HuH-7 (cell line): ENCODE data around the gene FAM47C.
A peak's percentile ranks its signal among the peaks of the same experiment; 100 is the strongest.
"Not testable (repeated sequence)": the region's sequence is repeated elsewhere in the genome, so short reads cannot be mapped to it uniquely, and the experiment has no call there.

Source experiments
- DNase-seq: peaks from one replicate; pipeline ENCODE4 v3.0.0; 2011; ENCODE audit warnings: low spot score

FAM47C gene

GRCh38 chrX:37008182-37008581 is at the start of gene FAM47C:
Gene FAM47C (plus strand): TSS chrX:37008366. CDS start chrX:37008411, 45 bp downstream.
- DNase-seq = not testable (repeated sequence)

- DNase-seq = peak; percentile 20
Observed at GRCh38 chrX:36961590-36961989, 46.6 kb upstream of the FAM47C start.

GRCh38 chrX:36963069-36963808 is 44.9 kb upstream of the FAM47C start:
- DNase-seq = no peak

- no peak for DNase-seq
Observed at GRCh38 chrX:36963852-36964251, 44.3 kb upstream of the FAM47C start.

- no peak for DNase-seq
Observed at GRCh38 chrX:36973575-36973974, 34.6 kb upstream of the FAM47C start.

GRCh38 chrX:36974911-36975310 is 33.3 kb upstream of the FAM47C start:
- DNase-seq = no peak

- DNase-seq = no peak
Observed at GRCh38 chrX:36978886-36979285, 29.3 kb upstream of the FAM47C start.

- DNase-seq = no peak
Observed at GRCh38 chrX:36983831-36984230, 24.3 kb upstream of the FAM47C start.

- not testable (repeated sequence) for DNase-seq
Observed at GRCh38 chrX:36985416-36986209, 22.6 kb upstream of the FAM47C start.

- DNase-seq = no peak
Observed at GRCh38 chrX:36986231-36986630, 21.9 kb upstream of the FAM47C start.

GRCh38 chrX:36987212-36987611 is 21.0 kb upstream of the FAM47C start:
- not testable (repeated sequence) for DNase-seq

GRCh38 chrX:37000140-37000539 is 8.0 kb upstream of the FAM47C start:
- no peak for DNase-seq

GRCh38 chrX:37010496-37010895 is 2.3 kb downstream of the FAM47C start:
- DNase-seq = no peak

- DNase-seq = not testable (repeated sequence)
Observed at GRCh38 chrX:37034260-37034659, 26.1 kb downstream of the FAM47C start.

- not testable (repeated sequence) for DNase-seq
Observed at GRCh38 chrX:37036674-37037220, 28.6 kb downstream of the FAM47C start.

- DNase-seq = not testable (repeated sequence)
Observed at GRCh38 chrX:37038814-37039213, 30.6 kb downstream of the FAM47C start.

GRCh38 chrX:37042956-37043885 is 35.1 kb downstream of the FAM47C start:
- not testable (repeated sequence) for DNase-seq

- DNase-seq = no peak
Observed at GRCh38 chrX:37047776-37048175, 39.6 kb downstream of the FAM47C start.

GRCh38 chrX:37057572-37057971 is 49.4 kb downstream of the FAM47C start:
- DNase-seq = not testable (repeated sequence)

- DNase-seq = peak; percentile 4
Observed at GRCh38 chrX:37060999-37061398, 52.8 kb downstream of the FAM47C start.
